ENCODE measurements around the gene CAMKK1. TPM values are rescaled to one million over a fixed set of nuclear protein-coding genes. Genes with fewer than 3 reads are reported as not detected.
A peak's percentile ranks its signal among the peaks of the same experiment; 100 is the strongest.

The CAMKK1 gene
- total and polyA plus RNA-seq, 4 donors = 3.8 to 14.9 (median 9.4) TPM

- Histone ChIP-seq H3K27ac (ENCODE audit: low read depth in 1 of 2, low read length in 1 of 2) (no peak overlapping the region), H3K36me3 (ENCODE audit: control insufficient read depth in 4 of 4, insufficient read depth in 4 of 4, low read length in 4 of 4) (peaks cover 0 to 19% (median 0%) of the 10 kb centered on the region in 4 donors), H3K27me3 (ENCODE audit: control insufficient read depth in 3 of 3, insufficient read depth in 3 of 3, low read length in 2 of 3) (no peaks in the 10 kb centered on the region), H3K4me1 (ENCODE audit: control insufficient read depth in 5 of 5, insufficient read depth in 5 of 5, low read length in 5 of 5) (peaks cover 0 to 23% (median 0%) of the 10 kb centered on the region in 5 donors), H3K9me3 (ENCODE audit: control insufficient read depth in 4 of 4, insufficient read depth in 3 of 4, low read length in 3 of 4) (no peaks in the 10 kb centered on the region), H3K9ac (ENCODE audit: insufficient read depth in 1 of 2, low read length in 2 of 2) (no peak overlapping the region), H3K4me3 (no peak overlapping the region)
- DNase-seq (no peak), ATAC-seq (ENCODE audit: insufficient read depth, low FRiP score) (peak; percentile 21)
- no peak for TF ChIP-seq CTCF (IDR thresholded peaks at IDR 0.05; ENCODE audit: control extremely low read depth, extremely low read depth)
- 79 to 92% methylated on average over 14 to 16 of the region's 16 CpGs for WGBS, 2 donors
Measured at GRCh38 chr17:3928406-3928805, 35.6 kb upstream of the CAMKK1 start.

GRCh38 chr17:3927628-3928340, 34.9 kb upstream of the CAMKK1 start:
- Histone ChIP-seq H3K4me3 (no peak overlapping the region), H3K9me3 (ENCODE audit: control insufficient read depth in 4 of 4, insufficient read depth in 3 of 4, low read length in 3 of 4) (no peaks in the 10 kb centered on the region), H3K27me3 (ENCODE audit: control insufficient read depth in 3 of 3, insufficient read depth in 3 of 3, low read length in 2 of 3) (no peaks in the 10 kb centered on the region), H3K36me3 (ENCODE audit: control insufficient read depth in 4 of 4, insufficient read depth in 4 of 4, low read length in 4 of 4) (peaks cover 0 to 19% (median 0%) of the 10 kb centered on the region in 4 donors), H3K9ac (ENCODE audit: insufficient read depth in 1 of 2, low read length in 2 of 2) (no peak overlapping the region), H3K4me1 (ENCODE audit: control insufficient read depth in 5 of 5, insufficient read depth in 5 of 5, low read length in 5 of 5) (peaks cover 0 to 23% (median 0%) of the 10 kb centered on the region in 5 donors), H3K27ac (ENCODE audit: low read depth in 1 of 2, low read length in 1 of 2) (no peak overlapping the region)
- no peak for ATAC-seq (ENCODE audit: insufficient read depth, low FRiP score)
- DNase-seq = no peak
- TF ChIP-seq CTCF (IDR thresholded peaks at IDR 0.05; ENCODE audit: control extremely low read depth, extremely low read depth) = no peak
- WGBS, 2 donors = 76 to 88% methylated on average over 15 of the region's 15 CpGs

- H3K9ac ChIP-seq (ENCODE audit: insufficient read depth in 1 of 2, low read length in 2 of 2) = no peak overlapping the region
- H3K4me3 ChIP-seq = no peak overlapping the region
- no peak for TF ChIP-seq CTCF (IDR thresholded peaks at IDR 0.05; ENCODE audit: control extremely low read depth, extremely low read depth)
- DNase-seq (no peak), ATAC-seq (ENCODE audit: insufficient read depth, low FRiP score) (no peak)
- no peaks in the 10 kb centered on the region for H3K9me3 ChIP-seq (ENCODE audit: control insufficient read depth in 4 of 4, insufficient read depth in 3 of 4, low read length in 3 of 4)
- WGBS, 2 donors = 83 to 96% methylated on average over 16 of the region's 16 CpGs
- peaks cover 0 to 23% (median 0%) of the 10 kb centered on the region in 5 donors for H3K4me1 ChIP-seq (ENCODE audit: control insufficient read depth in 5 of 5, insufficient read depth in 5 of 5, low read length in 5 of 5)
- no peak overlapping the region for H3K27ac ChIP-seq (ENCODE audit: low read depth in 1 of 2, low read length in 1 of 2)
- H3K27me3 ChIP-seq (ENCODE audit: control insufficient read depth in 3 of 3, insufficient read depth in 3 of 3, low read length in 2 of 3) = no peaks in the 10 kb centered on the region
- H3K36me3 ChIP-seq (ENCODE audit: control insufficient read depth in 4 of 4, insufficient read depth in 4 of 4, low read length in 4 of 4) = peaks cover 0 to 19% (median 0%) of the 10 kb centered on the region in 4 donors
Measured at GRCh38 chr17:3926860-3927627, 34.2 kb upstream of the CAMKK1 start.
